HUDEP-2 (cell line): Measurements from ENCODE around the gene KRT33A.
A peak's percentile ranks its signal among the peaks of the same experiment; 100 is the strongest.

Source experiments
- DNase-seq, 76 experiments: peaks; one replicate each; lab custom pipeline; 2025; ENCODE audit not compliant: unreplicated experiment in 76 of 76; lab: John Stamatoyannopoulos, UW

The KRT33A gene

GRCh38 chr17:41331606-41332005 lies 19.0 kb downstream of the KRT33A start:
- no peak for DNase-seq

- peak in 22 of 76 experiments; percentile 2 to 49 (median 8) for DNase-seq
Measured at GRCh38 chr17:41329279-41329948, 21.2 kb downstream of the KRT33A start.

GRCh38 chr17:41328207-41328606 lies 22.4 kb downstream of the KRT33A start:
- no peak for DNase-seq

GRCh38 chr17:41327411-41328120 lies 23.1 kb downstream of the KRT33A start:
- DNase-seq, result no peak

GRCh38 chr17:41326173-41327145 lies 24.2 kb downstream of the KRT33A start:
- no peak for DNase-seq

- no peak for DNase-seq
Measured at GRCh38 chr17:41325611-41326010, 25.0 kb downstream of the KRT33A start.

- no peak for DNase-seq
Measured at GRCh38 chr17:41325126-41325525, 25.5 kb downstream of the KRT33A start.

- DNase-seq, result no peak
Measured at GRCh38 chr17:41324180-41325075, 26.2 kb downstream of the KRT33A start.

- DNase-seq, result no peak
Measured at GRCh38 chr17:41322903-41323895, 27.4 kb downstream of the KRT33A start.

GRCh38 chr17:41322094-41322902 lies 28.3 kb downstream of the KRT33A start:
- DNase-seq, result peak in 3 of 76 experiments; percentile 3 to 5 (median 5)

GRCh38 chr17:41318231-41318630 lies 32.4 kb downstream of the KRT33A start:
- no peak for DNase-seq

GRCh38 chr17:41315814-41316445 lies 34.7 kb downstream of the KRT33A start:
- DNase-seq, result no peak

GRCh38 chr17:41315204-41315794 lies 35.3 kb downstream of the KRT33A start, which contains the start of gene KRTAP17-1:
Gene KRTAP17-1 (minus strand): TSS chr17:41315710. CDS start chr17:41315650, 60 bp downstream.
- DNase-seq, result no peak

- no peak for DNase-seq
Measured at GRCh38 chr17:41311111-41311510, 39.5 kb downstream of the KRT33A start.

GRCh38 chr17:41308918-41309359 lies 41.7 kb downstream of the KRT33A start, which contains the start of gene KRTAP16-1:
Gene KRTAP16-1 (minus strand): TSS chr17:41309309. CDS start chr17:41309253, 56 bp downstream.
- DNase-seq, result no peak

GRCh38 chr17:41308251-41308917 lies 42.2 kb downstream of the KRT33A start:
- DNase-seq, result no peak
